ENCODE results near the gene ANKRD13B.

ANKRD13B gene

DNA sequence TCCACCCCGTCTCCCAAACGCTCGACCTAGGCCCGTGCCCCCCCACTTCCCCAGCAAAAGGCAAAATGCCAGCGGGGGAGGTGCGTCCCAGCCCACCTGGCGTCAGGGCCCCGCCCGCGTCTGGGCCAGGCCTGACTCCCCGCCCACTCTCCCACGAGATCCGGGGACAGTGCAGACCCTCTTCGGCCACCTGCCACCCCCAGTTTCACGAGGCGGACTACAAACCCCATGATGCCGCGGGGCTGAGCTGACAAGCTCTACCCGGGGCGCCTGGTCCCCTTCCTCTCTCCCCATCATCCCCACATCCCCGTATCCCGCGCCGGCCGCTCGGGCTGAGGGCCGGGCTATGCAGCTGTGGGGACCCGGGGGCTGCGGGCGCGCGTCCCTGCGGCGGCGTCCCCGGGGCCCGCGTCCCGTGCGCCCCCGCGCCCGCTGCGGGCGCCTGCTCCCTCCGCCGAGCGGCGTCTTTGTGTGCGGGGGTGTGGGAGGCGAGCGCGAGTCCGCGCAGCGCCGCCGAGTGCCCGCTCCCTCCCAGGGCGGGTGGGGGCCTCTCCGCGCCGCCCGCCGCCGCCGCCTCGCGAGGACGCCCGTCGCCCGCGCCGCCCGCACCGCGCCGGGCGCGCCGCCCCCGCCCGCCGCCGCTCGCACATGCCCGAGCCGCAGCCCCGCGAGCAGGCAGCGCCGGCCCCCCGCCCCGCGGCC is at the start of gene ANKRD13B (continued):
- TF ChIP-seq, protein P1, sequence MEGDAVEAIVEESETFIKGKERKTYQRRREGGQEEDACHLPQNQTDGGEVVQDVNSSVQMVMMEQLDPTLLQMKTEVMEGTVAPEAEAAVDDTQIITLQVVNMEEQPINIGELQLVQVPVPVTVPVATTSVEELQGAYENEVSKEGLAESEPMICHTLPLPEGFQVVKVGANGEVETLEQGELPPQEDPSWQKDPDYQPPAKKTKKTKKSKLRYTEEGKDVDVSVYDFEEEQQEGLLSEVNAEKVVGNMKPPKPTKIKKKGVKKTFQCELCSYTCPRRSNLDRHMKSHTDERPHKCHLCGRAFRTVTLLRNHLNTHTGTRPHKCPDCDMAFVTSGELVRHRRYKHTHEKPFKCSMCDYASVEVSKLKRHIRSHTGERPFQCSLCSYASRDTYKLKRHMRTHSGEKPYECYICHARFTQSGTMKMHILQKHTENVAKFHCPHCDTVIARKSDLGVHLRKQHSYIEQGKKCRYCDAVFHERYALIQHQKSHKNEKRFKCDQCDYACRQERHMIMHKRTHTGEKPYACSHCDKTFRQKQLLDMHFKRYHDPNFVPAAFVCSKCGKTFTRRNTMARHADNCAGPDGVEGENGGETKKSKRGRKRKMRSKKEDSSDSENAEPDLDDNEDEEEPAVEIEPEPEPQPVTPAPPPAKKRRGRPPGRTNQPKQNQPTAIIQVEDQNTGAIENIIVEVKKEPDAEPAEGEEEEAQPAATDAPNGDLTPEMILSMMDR (tag by site-specific recombination; IDR thresholded peaks at IDR 0.05) = no peak
- no peak for TF ChIP-seq ZNF514 (tag by site-specific recombination; IDR thresholded peaks at IDR 0.05)
- TF ChIP-seq GLIS1 (tag by site-specific recombination; IDR thresholded peaks at IDR 0.05) = peak; percentile 52
- no peak for TF ChIP-seq ZNF585B (tag by site-specific recombination; IDR thresholded peaks at IDR 0.05)
- TF ChIP-seq HOXA7 (CRISPR knock-in tag; IDR thresholded peaks at IDR 0.05; ENCODE audit: borderline replicate concordance) = no peak
- TF ChIP-seq ZSCAN4 (tag by site-specific recombination; IDR thresholded peaks at IDR 0.05) = 0 out of 2 replicates have a peak, but pooled peaks have one; percentile 9
- TF ChIP-seq ZNF785 (tag by site-specific recombination; IDR thresholded peaks at IDR 0.05) = no peak
- TF ChIP-seq ZNF335 (tag by site-specific recombination; conservative IDR thresholded peaks at IDR 0.05) = peak; percentile 92
- TF ChIP-seq ELK4 (IDR thresholded peaks at IDR 0.05; ENCODE audit: borderline replicate concordance, low read depth, low read length) = no peak
- TF ChIP-seq ZNF23 (tag by site-specific recombination; IDR thresholded peaks at IDR 0.05; ENCODE audit: borderline replicate concordance) = no peak
- TF ChIP-seq ZNF677 (tag by site-specific recombination; IDR thresholded peaks at IDR 0.05) = no peak
- no peak for TF ChIP-seq ZNF169 (tag by site-specific recombination; IDR thresholded peaks at IDR 0.05)
- TF ChIP-seq KLF9 (tag by site-specific recombination; IDR thresholded peaks at IDR 0.05; ENCODE audit: low read depth) = peak; percentile 71
- no peak for TF ChIP-seq ZNF280D (tag by site-specific recombination; IDR thresholded peaks at IDR 0.05)
- TF ChIP-seq, protein P2, sequence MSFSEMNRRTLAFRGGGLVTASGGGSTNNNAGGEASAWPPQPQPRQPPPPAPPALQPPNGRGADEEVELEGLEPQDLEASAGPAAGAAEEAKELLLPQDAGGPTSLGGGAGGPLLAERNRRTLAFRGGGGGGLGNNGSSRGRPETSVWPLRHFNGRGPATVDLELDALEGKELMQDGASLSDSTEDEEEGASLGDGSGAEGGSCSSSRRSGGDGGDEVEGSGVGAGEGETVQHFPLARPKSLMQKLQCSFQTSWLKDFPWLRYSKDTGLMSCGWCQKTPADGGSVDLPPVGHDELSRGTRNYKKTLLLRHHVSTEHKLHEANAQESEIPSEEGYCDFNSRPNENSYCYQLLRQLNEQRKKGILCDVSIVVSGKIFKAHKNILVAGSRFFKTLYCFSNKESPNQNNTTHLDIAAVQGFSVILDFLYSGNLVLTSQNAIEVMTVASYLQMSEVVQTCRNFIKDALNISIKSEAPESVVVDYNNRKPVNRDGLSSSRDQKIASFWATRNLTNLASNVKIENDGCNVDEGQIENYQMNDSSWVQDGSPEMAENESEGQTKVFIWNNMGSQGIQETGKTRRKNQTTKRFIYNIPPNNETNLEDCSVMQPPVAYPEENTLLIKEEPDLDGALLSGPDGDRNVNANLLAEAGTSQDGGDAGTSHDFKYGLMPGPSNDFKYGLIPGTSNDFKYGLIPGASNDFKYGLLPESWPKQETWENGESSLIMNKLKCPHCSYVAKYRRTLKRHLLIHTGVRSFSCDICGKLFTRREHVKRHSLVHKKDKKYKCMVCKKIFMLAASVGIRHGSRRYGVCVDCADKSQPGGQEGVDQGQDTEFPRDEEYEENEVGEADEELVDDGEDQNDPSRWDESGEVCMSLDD (tag by site-specific recombination; IDR thresholded peaks at IDR 0.05) = peak; percentile 86
- TF ChIP-seq ZNF621 (tag by site-specific recombination; IDR thresholded peaks at IDR 0.05) = no peak
- no peak for TF ChIP-seq ZNF701 (tag by site-specific recombination; IDR thresholded peaks at IDR 0.05)
- no peak for TF ChIP-seq ZNF664 (tag by site-specific recombination; IDR thresholded peaks at IDR 0.05)
- TF ChIP-seq, protein P3, sequence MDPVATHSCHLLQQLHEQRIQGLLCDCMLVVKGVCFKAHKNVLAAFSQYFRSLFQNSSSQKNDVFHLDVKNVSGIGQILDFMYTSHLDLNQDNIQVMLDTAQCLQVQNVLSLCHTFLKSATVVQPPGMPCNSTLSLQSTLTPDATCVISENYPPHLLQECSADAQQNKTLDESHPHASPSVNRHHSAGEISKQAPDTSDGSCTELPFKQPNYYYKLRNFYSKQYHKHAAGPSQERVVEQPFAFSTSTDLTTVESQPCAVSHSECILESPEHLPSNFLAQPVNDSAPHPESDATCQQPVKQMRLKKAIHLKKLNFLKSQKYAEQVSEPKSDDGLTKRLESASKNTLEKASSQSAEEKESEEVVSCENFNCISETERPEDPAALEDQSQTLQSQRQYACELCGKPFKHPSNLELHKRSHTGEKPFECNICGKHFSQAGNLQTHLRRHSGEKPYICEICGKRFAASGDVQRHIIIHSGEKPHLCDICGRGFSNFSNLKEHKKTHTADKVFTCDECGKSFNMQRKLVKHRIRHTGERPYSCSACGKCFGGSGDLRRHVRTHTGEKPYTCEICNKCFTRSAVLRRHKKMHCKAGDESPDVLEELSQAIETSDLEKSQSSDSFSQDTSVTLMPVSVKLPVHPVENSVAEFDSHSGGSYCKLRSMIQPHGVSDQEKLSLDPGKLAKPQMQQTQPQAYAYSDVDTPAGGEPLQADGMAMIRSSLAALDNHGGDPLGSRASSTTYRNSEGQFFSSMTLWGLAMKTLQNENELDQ (tag by site-specific recombination; IDR thresholded peaks at IDR 0.05; ENCODE audit: low read depth) = no peak
- TF ChIP-seq, protein P4, sequence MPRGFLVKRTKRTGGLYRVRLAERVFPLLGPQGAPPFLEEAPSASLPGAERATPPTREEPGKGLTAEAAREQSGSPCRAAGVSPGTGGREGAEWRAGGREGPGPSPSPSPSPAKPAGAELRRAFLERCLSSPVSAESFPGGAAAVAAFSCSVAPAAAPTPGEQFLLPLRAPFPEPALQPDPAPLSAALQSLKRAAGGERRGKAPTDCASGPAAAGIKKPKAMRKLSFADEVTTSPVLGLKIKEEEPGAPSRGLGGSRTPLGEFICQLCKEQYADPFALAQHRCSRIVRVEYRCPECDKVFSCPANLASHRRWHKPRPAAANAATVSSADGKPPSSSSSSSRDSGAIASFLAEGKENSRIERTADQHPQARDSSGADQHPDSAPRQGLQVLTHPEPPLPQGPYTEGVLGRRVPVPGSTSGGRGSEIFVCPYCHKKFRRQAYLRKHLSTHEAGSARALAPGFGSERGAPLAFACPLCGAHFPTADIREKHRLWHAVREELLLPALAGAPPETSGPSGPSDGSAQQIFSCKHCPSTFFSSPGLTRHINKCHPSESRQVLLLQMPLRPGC (tag by site-specific recombination; IDR thresholded peaks at IDR 0.05) = no peak
- no peak for TF ChIP-seq ZSCAN23 (tag by site-specific recombination; IDR thresholded peaks at IDR 0.05)
